ENCODE measurements around the gene SNRPD3.

- TF ChIP-seq CTCF (IDR thresholded peaks at IDR 0.05) (no peak), POLR2A (IDR thresholded peaks at IDR 0.05) (no peak)
Measured at GRCh38 chr22:24588381-24588756, 32.6 kb downstream of the SNRPD3 start.
